Measurements from ENCODE around the gene STMN1. TPM values are rescaled to one million over a fixed set of nuclear protein-coding genes. Genes with fewer than 3 reads are reported as not detected.
"Not testable (repeated sequence)": the region's sequence is repeated elsewhere in the genome, so short reads cannot be mapped to it uniquely, and the experiment has no call there.

Gene STMN1
- total and polyA plus RNA-seq, 11 donors, result 21.1 to 95.2 (median 46.4) TPM

GRCh38 chr1:25952841-25953401 is 46.7 kb upstream of the STMN1 start:
- peak; percentile 79 to 91 (median 90) for ATAC-seq
- peaks cover 0 to 6% (median 0%) of the 10 kb centered on the region in 9 donors for H3K36me3 ChIP-seq
- intact Hi-C loops (cut with DNase I), result loop anchor here in 1 of 10 donors (1.0 kb wide), 1 partner anchor 32 kb away; no protein-coding TSS in a partner anchor
- TF ChIP-seq CTCF (IDR thresholded peaks at IDR 0.05) (no peak), POLR2A (IDR thresholded peaks at IDR 0.05) (no peak)
- no peaks in the 10 kb centered on the region for H3K9me3 ChIP-seq
- H3K4me1 ChIP-seq, result peaks cover 0 to 7% (median 0%) of the 10 kb centered on the region in 12 donors
- 59 to 74% (median 63%) methylated on average over 4 of the region's 4 CpGs for WGBS, 4 donors
- no peak overlapping the region for H3K4me3 ChIP-seq
- peak; percentile 58 to 74 (median 66) for DNase-seq
- H3K27ac ChIP-seq, result no peak overlapping the region
- H3K27me3 ChIP-seq, result no peaks in the 10 kb centered on the region

- no peaks in the 10 kb centered on the region for H3K27me3 ChIP-seq
- WGBS, 4 donors, result 88 to 95% (median 90%) methylated on average over 4 of the region's 4 CpGs
- DNase-seq (no peak), ATAC-seq (no peak)
- peaks cover 0 to 6% (median 0%) of the 10 kb centered on the region in 12 donors for H3K9me3 ChIP-seq
- H3K36me3 ChIP-seq, result no peaks in the 10 kb centered on the region
- intact Hi-C loops (cut with DNase I), result no loop called here
- no peak for TF ChIP-seq CTCF (IDR thresholded peaks at IDR 0.05)
- no peak for TF ChIP-seq POLR2A (IDR thresholded peaks at IDR 0.05)
- no peak overlapping the region for H3K4me3 ChIP-seq
- H3K4me1 ChIP-seq, result peaks cover 0 to 7% (median 0%) of the 10 kb centered on the region in 12 donors
- H3K27ac ChIP-seq, result no peak overlapping the region
Measured at GRCh38 chr1:25948641-25949040, 42.4 kb upstream of the STMN1 start.

GRCh38 chr1:25947027-25947426 is 40.8 kb upstream of the STMN1 start:
- Histone ChIP-seq H3K27me3 (no peaks in the 10 kb centered on the region), H3K36me3 (no peaks in the 10 kb centered on the region), H3K4me3 (no peak overlapping the region), H3K27ac (no peak overlapping the region), H3K9me3 (peaks cover 0 to 11% (median 0%) of the 10 kb centered on the region in 12 donors), H3K4me1 (no peaks in the 10 kb centered on the region)
- WGBS, 4 donors, result 96% methylated on average over 2 of the region's 2 CpGs
- no peak for TF ChIP-seq CTCF (IDR thresholded peaks at IDR 0.05)
- no peak for TF ChIP-seq POLR2A (IDR thresholded peaks at IDR 0.05)
- DNase-seq, result no peak
- ATAC-seq, result no peak
- intact Hi-C loops (cut with DNase I), result no loop called here

GRCh38 chr1:25945761-25946160 is 39.5 kb upstream of the STMN1 start:
- H3K4me1 ChIP-seq, result no peaks in the 10 kb centered on the region
- H3K27ac ChIP-seq, result no peak overlapping the region
- DNase-seq (no peak), ATAC-seq (no peak)
- peaks cover 0 to 11% (median 0%) of the 10 kb centered on the region in 12 donors for H3K9me3 ChIP-seq
- TF ChIP-seq POLR2A (IDR thresholded peaks at IDR 0.05), result no peak
- H3K36me3 ChIP-seq, result no peaks in the 10 kb centered on the region
- 84 to 91% (median 89%) methylated on average over 5 of the region's 5 CpGs for WGBS, 4 donors
- intact Hi-C loops (cut with DNase I), result no loop called here
- no peaks in the 10 kb centered on the region for H3K27me3 ChIP-seq
- no peak overlapping the region for H3K4me3 ChIP-seq

GRCh38 chr1:25944986-25945385 is 38.8 kb upstream of the STMN1 start:
- no peak for DNase-seq
- Histone ChIP-seq H3K4me1 (no peaks in the 10 kb centered on the region), H3K27me3 (no peaks in the 10 kb centered on the region), H3K27ac (no peak overlapping the region), H3K4me3 (no peak overlapping the region), H3K36me3 (no peaks in the 10 kb centered on the region), H3K9me3 (peaks cover 0 to 11% (median 0%) of the 10 kb centered on the region in 12 donors)
- WGBS, 4 donors, result 75 to 88% (median 81%) methylated on average over 3 of the region's 3 CpGs
- TF ChIP-seq POLR2A (IDR thresholded peaks at IDR 0.05) (no peak), CTCF (IDR thresholded peaks at IDR 0.05) (no peak)
- no peak for ATAC-seq
- intact Hi-C loops (cut with DNase I), result no loop called here

- ATAC-seq; H3K27me3 ChIP-seq; intact Hi-C loops (cut with DNase I); H3K27ac ChIP-seq; H3K4me3 ChIP-seq; DNase-seq; H3K4me1 ChIP-seq; H3K36me3 ChIP-seq: not testable (repeated sequence)
- WGBS, 4 donors, result 83 to 90% (median 86%) methylated on average over 5 of the region's 5 CpGs
- H3K9me3 ChIP-seq, result peaks cover 0 to 11% (median 0%) of the 10 kb centered on the region in 12 donors
Measured at GRCh38 chr1:25943511-25943910, 37.3 kb upstream of the STMN1 start.

Measured in heart left ventricle (tissue), 16 donors.